Activated naive CD4-positive, alpha-beta T cell treated with anti-CD3 and anti-CD28 coated beads, Interleukin-2, amount 50 U/mL, for 24 hours (primary cell): Measurements from ENCODE around the gene PRRC1.

Source experiments
- H3K27ac Mint-ChIP-seq: one replicate; pipeline ENCODE4 v1.8.0; 2021; ENCODE audit warnings: mild to moderate bottlenecking, mixed read lengths
- H3K27me3 Mint-ChIP-seq: one replicate; pipeline ENCODE4 v1.8.0; 2021; ENCODE audit warnings: mixed read lengths
- H3K36me3 Mint-ChIP-seq: one replicate; pipeline ENCODE4 v1.8.0; 2021; ENCODE audit warnings: mixed read lengths
- H3K4me1 Mint-ChIP-seq: one replicate; pipeline ENCODE4 v1.8.0; 2021; ENCODE audit warnings: mixed read lengths
- H3K4me3 Mint-ChIP-seq: one replicate; pipeline ENCODE4 v1.8.0; 2021; ENCODE audit warnings: mild to moderate bottlenecking, mixed read lengths
- H3K9me3 Mint-ChIP-seq: one replicate; pipeline ENCODE4 v1.8.0; 2021; ENCODE audit warnings: mixed read lengths

Gene PRRC1

GRCh38 chr5:127517480-127518318, at the start of gene PRRC1:
PRRC1 (plus strand) TSS chr5:127517640; CDS start chr5:127523480, 5,840 bp downstream.
- Mint-ChIP-seq H3K27ac (peak within 1 kb of the TSS; percentile 80), H3K9me3 (peaks cover 4% of the 10 kb centered on the region), H3K36me3 (peaks cover 19% of the 10 kb centered on the region), H3K27me3 (peaks cover 2% of the 10 kb centered on the region), H3K4me3 (peak within 1 kb of the TSS; percentile 88), H3K4me1 (peaks cover 45% of the 10 kb centered on the region)

- Mint-ChIP-seq H3K4me3 (no peak overlapping the region), H3K27me3 (peaks cover 10% of the 10 kb centered on the region), H3K4me1 (no peaks in the 10 kb centered on the region), H3K27ac (no peak overlapping the region), H3K36me3 (no peaks in the 10 kb centered on the region), H3K9me3 (no peaks in the 10 kb centered on the region)
Observed at GRCh38 chr5:127471211-127471610, 46.2 kb upstream of the PRRC1 start.

GRCh38 chr5:127472700-127473099, 44.7 kb upstream of the PRRC1 start:
- no peaks in the 10 kb centered on the region for H3K36me3 Mint-ChIP-seq
- no peaks in the 10 kb centered on the region for H3K9me3 Mint-ChIP-seq
- no peak overlapping the region for H3K27ac Mint-ChIP-seq
- no peak overlapping the region for H3K4me3 Mint-ChIP-seq
- H3K4me1 Mint-ChIP-seq, result no peaks in the 10 kb centered on the region
- H3K27me3 Mint-ChIP-seq, result peaks cover 10% of the 10 kb centered on the region

GRCh38 chr5:127486471-127486870, 31.0 kb upstream of the PRRC1 start:
- H3K36me3 Mint-ChIP-seq, result no peaks in the 10 kb centered on the region
- H3K27ac Mint-ChIP-seq, result no peak overlapping the region
- no peaks in the 10 kb centered on the region for H3K9me3 Mint-ChIP-seq
- H3K27me3 Mint-ChIP-seq, result peaks cover 7% of the 10 kb centered on the region
- H3K4me1 Mint-ChIP-seq, result no peaks in the 10 kb centered on the region
- no peak overlapping the region for H3K4me3 Mint-ChIP-seq

- H3K27me3 Mint-ChIP-seq, result peaks cover 10% of the 10 kb centered on the region
- no peaks in the 10 kb centered on the region for H3K4me1 Mint-ChIP-seq
- no peak overlapping the region for H3K4me3 Mint-ChIP-seq
- no peaks in the 10 kb centered on the region for H3K36me3 Mint-ChIP-seq
- no peaks in the 10 kb centered on the region for H3K9me3 Mint-ChIP-seq
- H3K27ac Mint-ChIP-seq, result no peak overlapping the region
Observed at GRCh38 chr5:127492854-127493738, 24.3 kb upstream of the PRRC1 start.

- Mint-ChIP-seq H3K4me1 (no peaks in the 10 kb centered on the region), H3K4me3 (no peak overlapping the region)
Observed at GRCh38 chr5:127498548-127498947, 18.9 kb upstream of the PRRC1 start.

GRCh38 chr5:127505905-127506304, 11.5 kb upstream of the PRRC1 start:
- H3K9me3 Mint-ChIP-seq, result no peaks in the 10 kb centered on the region
- H3K27me3 Mint-ChIP-seq, result peaks cover 3% of the 10 kb centered on the region
- no peaks in the 10 kb centered on the region for H3K36me3 Mint-ChIP-seq
- no peaks in the 10 kb centered on the region for H3K4me1 Mint-ChIP-seq
- H3K27ac Mint-ChIP-seq, result no peak overlapping the region
- no peak overlapping the region for H3K4me3 Mint-ChIP-seq

More at GRCh38 chr5:127498548-127498947, 18.9 kb upstream of the PRRC1 start:
- Mint-ChIP-seq H3K36me3 (no peaks in the 10 kb centered on the region), H3K27ac (no peak overlapping the region), H3K27me3 (peaks cover 5% of the 10 kb centered on the region), H3K9me3 (no peaks in the 10 kb centered on the region)

- no peak overlapping the region for H3K4me3 Mint-ChIP-seq
- no peaks in the 10 kb centered on the region for H3K4me1 Mint-ChIP-seq
- H3K36me3 Mint-ChIP-seq, result no peaks in the 10 kb centered on the region
- no peaks in the 10 kb centered on the region for H3K9me3 Mint-ChIP-seq
- H3K27ac Mint-ChIP-seq, result no peak overlapping the region
- peaks cover 8% of the 10 kb centered on the region for H3K27me3 Mint-ChIP-seq
Observed at GRCh38 chr5:127506616-127507015, 10.8 kb upstream of the PRRC1 start.

GRCh38 chr5:127508644-127509373, 8.6 kb upstream of the PRRC1 start:
- Mint-ChIP-seq H3K4me1 (no peaks in the 10 kb centered on the region), H3K27ac (no peak overlapping the region), H3K4me3 (no peak overlapping the region), H3K27me3 (peaks cover 11% of the 10 kb centered on the region), H3K9me3 (no peaks in the 10 kb centered on the region), H3K36me3 (no peaks in the 10 kb centered on the region)

GRCh38 chr5:127513408-127513970, 4.0 kb upstream of the PRRC1 start:
- H3K9me3 Mint-ChIP-seq, result no peaks in the 10 kb centered on the region

GRCh38 chr5:127514816-127515215, 2.6 kb upstream of the PRRC1 start:
- Mint-ChIP-seq H3K4me3 (no peak overlapping the region), H3K9me3 (no peaks in the 10 kb centered on the region), H3K36me3 (no peaks in the 10 kb centered on the region), H3K27ac (no peak overlapping the region), H3K4me1 (peaks cover 22% of the 10 kb centered on the region), H3K27me3 (peaks cover 11% of the 10 kb centered on the region)

More at GRCh38 chr5:127513408-127513970, 4.0 kb upstream of the PRRC1 start:
- Mint-ChIP-seq H3K4me1 (peaks cover 8% of the 10 kb centered on the region), H3K27me3 (peaks cover 12% of the 10 kb centered on the region), H3K36me3 (no peaks in the 10 kb centered on the region), H3K4me3 (no peak overlapping the region), H3K27ac (no peak overlapping the region)

GRCh38 chr5:127515693-127516440, 1.6 kb upstream of the PRRC1 start:
- no peak overlapping the region for H3K27ac Mint-ChIP-seq
- H3K36me3 Mint-ChIP-seq, result peaks cover 5% of the 10 kb centered on the region
- no peak overlapping the region for H3K4me3 Mint-ChIP-seq
- H3K27me3 Mint-ChIP-seq, result peaks cover 11% of the 10 kb centered on the region
- H3K4me1 Mint-ChIP-seq, result peaks cover 30% of the 10 kb centered on the region
- H3K9me3 Mint-ChIP-seq, result no peaks in the 10 kb centered on the region

GRCh38 chr5:127517110-127517479, 345 bp upstream of the PRRC1 start:
- H3K4me1 Mint-ChIP-seq, result peaks cover 40% of the 10 kb centered on the region

GRCh38 chr5:127518319-127518621, 830 bp downstream of the PRRC1 start:
- Mint-ChIP-seq H3K36me3 (peaks cover 19% of the 10 kb centered on the region), H3K4me1 (peaks cover 45% of the 10 kb centered on the region), H3K27me3 (peaks cover 2% of the 10 kb centered on the region), H3K9me3 (peaks cover 4% of the 10 kb centered on the region), H3K27ac (peak overlapping the region; percentile 71), H3K4me3 (peak overlapping the region; percentile 88)

More at GRCh38 chr5:127517110-127517479, 345 bp upstream of the PRRC1 start:
- Mint-ChIP-seq H3K4me3 (peak overlapping the region; percentile 88), H3K9me3 (peaks cover 4% of the 10 kb centered on the region), H3K27me3 (peaks cover 2% of the 10 kb centered on the region), H3K36me3 (peaks cover 15% of the 10 kb centered on the region), H3K27ac (peak overlapping the region; percentile 80)
